PC-3 (cell line): Measurements from ENCODE around the gene IDI2. TPM values are rescaled to one million over a fixed set of nuclear protein-coding genes. Genes with fewer than 3 reads are reported as not detected.
A peak's percentile ranks its signal among the peaks of the same experiment; 100 is the strongest.

Experiments
- ATAC-seq: fragments of 200-7000 bp; cut with Tn5 transposase; 2 replicates; pipeline ENCODE4 v1.9.1; 2020; ENCODE audit warnings: mild to moderate bottlenecking, moderate library complexity
- BruUV-seq: library from RNA; stranded (reverse); fragments of 400-500 nt; replicated peaks from 2 replicates; lab custom pipeline; 2021; lab: Mats Ljungman, UMichigan
- CTCF ChIA-PET: fragments of 300-600 bp; sonication (Branson Sonifier 250); formaldehyde crosslinking; loops from one replicate; lab custom pipeline; 2022; ENCODE audit warnings: antibody characterized with exemption; lab: Charles Lee
- POLR2A ChIA-PET: fragments of 300-600 bp; sonication (Branson Sonifier 250); formaldehyde crosslinking; loops from one replicate; lab custom pipeline; 2022; ENCODE audit warnings: antibody characterized with exemption; ENCODE audit not compliant: unreplicated experiment; lab: Charles Lee
- DNase-seq: peaks from one replicate; pipeline ENCODE4 v3.0.0-alpha.2; 2015
- H2AFZ ChIP-seq: fragments of 300-600 bp; sonication (generic); 2 replicates; pipeline ENCODE4 v1.6.0; 2016; ENCODE audit warnings: antibody characterized with exemption, low read length
- H3F3A ChIP-seq: fragments of 300-600 bp; sonication (generic); one replicate; pipeline ENCODE4 v1.6.0; 2017; ENCODE audit warnings: antibody characterized with exemption, low read length, control low read depth, mild to moderate bottlenecking; ENCODE audit not compliant: unreplicated experiment
- H3K27ac ChIP-seq: fragments of 300-600 bp; sonication (generic); 2 replicates; pipeline ENCODE4 v1.5.1; 2016; ENCODE audit warnings: mild to moderate bottlenecking, low read length
- H3K27me3 ChIP-seq: fragments of 300-600 bp; sonication (generic); 2 replicates; pipeline ENCODE4 v1.6.1; 2016; ENCODE audit warnings: low read length, mixed read lengths
- H3K36me3 ChIP-seq: fragments of 300-600 bp; sonication (generic); 2 replicates; pipeline ENCODE4 v1.6.1; 2016; ENCODE audit warnings: low read depth, mixed run types, low read length, mixed read lengths
- H3K4me1 ChIP-seq: fragments of 300-600 bp; sonication (generic); 2 replicates; pipeline ENCODE4 v1.5.1; 2016; ENCODE audit warnings: low read length; ENCODE audit not compliant: insufficient read depth
- H3K4me2 ChIP-seq: fragments of 300-600 bp; sonication (generic); 2 replicates; pipeline ENCODE4 v1.6.0; 2016; ENCODE audit warnings: low read length
- H3K4me3 ChIP-seq: fragments of 300-600 bp; sonication (generic); 2 replicates; pipeline ENCODE4 v1.5.1; 2016; ENCODE audit warnings: mild to moderate bottlenecking, low read length, mixed read lengths
- H3K79me2 ChIP-seq: fragments of 300-600 bp; sonication (generic); 2 replicates; pipeline ENCODE4 v1.6.1; 2017; ENCODE audit warnings: low read length, mixed read lengths
- H3K9ac ChIP-seq: fragments of 300-600 bp; sonication (generic); 2 replicates; pipeline ENCODE4 v1.6.0; 2016; ENCODE audit warnings: mild to moderate bottlenecking, low read length
- H3K9me2 ChIP-seq: fragments of 300-600 bp; sonication (generic); replicated peaks from 2 replicates; pipeline ENCODE4 v1.6.1; 2016; ENCODE audit warnings: mixed run types, low read length, mixed read lengths
- H3K9me3 ChIP-seq: fragments of 300-600 bp; sonication (generic); 2 replicates; pipeline ENCODE4 v1.6.1; 2016; ENCODE audit warnings: low read length, mixed read lengths
- H4K20me1 ChIP-seq: fragments of 300-600 bp; sonication (generic); 2 replicates; pipeline ENCODE4 v1.6.1; 2016; ENCODE audit warnings: low read length, mixed read lengths
- CTCF ChIP-seq: fragments of 300-600 bp; sonication (generic); conservative IDR thresholded peaks from 2 replicates; pipeline ENCODE4 v1.5.1; 2017; ENCODE audit warnings: antibody characterized with exemption, low read depth, mild to moderate bottlenecking, low read length
- EZH2 ChIP-seq: fragments of 300-600 bp; sonication (generic); IDR thresholded peaks from one replicate; pipeline ENCODE4 v1.6.1; 2017; ENCODE audit warnings: antibody characterized with exemption, mild to moderate bottlenecking, low read length; ENCODE audit not compliant: unreplicated experiment
- EZH2phosphoT487 ChIP-seq: fragments of 300-600 bp; sonication (generic); IDR thresholded peaks from 2 replicates; pipeline ENCODE4 v1.6.1; 2018; ENCODE audit warnings: mild to moderate bottlenecking, antibody characterized with exemption, low read length, borderline replicate concordance
- intact Hi-C: fragments of 100-400 bp; cut with micrococcal nuclease; formaldehyde crosslinking; loops from 2 replicates; pipeline ENCODE4 v1.9.0; 2023
- total RNA-seq: library from RNA; depleted of rRNA; stranded (reverse); fragments of >200 nt; gene quantifications from 2 replicates; pipeline ENCODE4 v1.2.3, GENCODE V29; 2014

Gene IDI2
- total RNA-seq, 1 experiment from 2014 or later, result not detected

- intact Hi-C loops, result no loop called here
- POLR2A ChIA-PET, result no interaction called here
Measured at GRCh38 chr10:1050145-1050544, 24.5 kb upstream of the IDI2 start.

GRCh38 chr10:1049425-1049958 lies 23.8 kb upstream of the IDI2 start:
- Histone ChIP-seq H4K20me1 (peaks cover 16% of the 10 kb centered on the region; the same call in 1 of the 2 replicates), H2AFZ (no peak overlapping the region), H3K27ac (peak overlapping the region; percentile 94), H3K9me3 (no peaks in the 10 kb centered on the region), H3K4me1 (peaks cover 7% of the 10 kb centered on the region), H3K4me3 (peak overlapping the region; percentile 93), H3K79me2 (peaks cover 82% of the 10 kb centered on the region), H3K9me2 (no peaks in the 10 kb centered on the region), H3K9ac (peak overlapping the region; percentile 92), H3K36me3 (no peaks in the 10 kb centered on the region; the same call in 1 of the 2 replicates), H3K4me2 (peak overlapping the region; percentile 79), H3F3A (no peaks in the 10 kb centered on the region), H3K27me3 (no peaks in the 10 kb centered on the region)
- TSS peak; percentile 59 for BruUV-seq
- DNase-seq, result peak; percentile 6
- TF ChIP-seq CTCF (no peak), EZH2 (no peak), EZH2phosphoT487 (no peak)
- POLR2A ChIA-PET, result no interaction called here
- peak; percentile 1; the same call in 1 of the 2 replicates for ATAC-seq
- CTCF ChIA-PET, result no interaction called here
- intact Hi-C loops, result no loop called here

More at GRCh38 chr10:1050145-1050544, 24.5 kb upstream of the IDI2 start:
- DNase-seq (peak; percentile 10), ATAC-seq (no peak)
- Histone ChIP-seq H3K27ac (peak overlapping the region; percentile 94; the same call in 1 of the 2 replicates), H3K9me3 (no peaks in the 10 kb centered on the region), H3K4me3 (peak overlapping the region; percentile 93), H3K4me2 (peak overlapping the region; percentile 79), H3K4me1 (peaks cover 12% of the 10 kb centered on the region), H3K27me3 (no peaks in the 10 kb centered on the region), H3K9ac (peak overlapping the region; percentile 92), H3K36me3 (no peaks in the 10 kb centered on the region; the same call in 1 of the 2 replicates), H3K79me2 (peaks cover 82% of the 10 kb centered on the region), H3F3A (no peaks in the 10 kb centered on the region), H3K9me2 (no peaks in the 10 kb centered on the region), H4K20me1 (peaks cover 9% of the 10 kb centered on the region; the same call in 1 of the 2 replicates), H2AFZ (no peak overlapping the region)
- BruUV-seq, result no TSS peak
- TF ChIP-seq EZH2phosphoT487 (no peak), CTCF (no peak), EZH2 (no peak)
- CTCF ChIA-PET, result no interaction called here
